Measurements from ENCODE around the gene TNFRSF1B. TPM values are rescaled to one million over a fixed set of nuclear protein-coding genes. Genes with fewer than 3 reads are reported as not detected.

Gene TNFRSF1B
- total RNA-seq, 1 donor from 2014 or later: 13.7 TPM

- ATAC-seq (ENCODE audit: poor library complexity) (peak; percentile 80), DNase-seq (peak; percentile 78)
- intact Hi-C loops (cut with DNase I): no loop called here
These were observed 63.9 kb downstream of the TNFRSF1B start for GRCh38 chr1:12230549-12231275.

GRCh38 chr1:12231276-12231595, 64.4 kb downstream of the TNFRSF1B start:
- DNase-seq (no peak), ATAC-seq (ENCODE audit: poor library complexity) (no peak)
- intact Hi-C loops (cut with DNase I): no loop called here

GRCh38 chr1:12232221-12232620, 65.4 kb downstream of the TNFRSF1B start:
- intact Hi-C loops (cut with DNase I): no loop called here
- peak; percentile 61 for DNase-seq

GRCh38 chr1:12244078-12244477, 77.3 kb downstream of the TNFRSF1B start:
- intact Hi-C loops (cut with DNase I): no loop called here
- ATAC-seq (ENCODE audit: poor library complexity) (no peak), DNase-seq (no peak)

More at GRCh38 chr1:12232221-12232620, 65.4 kb downstream of the TNFRSF1B start:
- ATAC-seq (ENCODE audit: poor library complexity): peak; percentile 29

- DNase-seq (no peak), ATAC-seq (ENCODE audit: poor library complexity) (no peak)
- intact Hi-C loops (cut with DNase I): no loop called here
These were observed 77.8 kb downstream of the TNFRSF1B start for GRCh38 chr1:12244585-12244984.

- DNase-seq (no peak), ATAC-seq (ENCODE audit: poor library complexity) (no peak)
- intact Hi-C loops (cut with DNase I): no loop called here
These were observed 78.3 kb downstream of the TNFRSF1B start for GRCh38 chr1:12245116-12245515.

- ATAC-seq (ENCODE audit: poor library complexity): no peak
- DNase-seq: no peak
- intact Hi-C loops (cut with DNase I): no loop called here
These were observed 78.9 kb downstream of the TNFRSF1B start for GRCh38 chr1:12245733-12246132.

GRCh38 chr1:12246584-12246983, 79.8 kb downstream of the TNFRSF1B start:
- DNase-seq (no peak), ATAC-seq (ENCODE audit: poor library complexity) (no peak)
- intact Hi-C loops (cut with DNase I): no loop called here

GRCh38 chr1:12249181-12249580, 82.4 kb downstream of the TNFRSF1B start:
- intact Hi-C loops (cut with DNase I): no loop called here
- ATAC-seq (ENCODE audit: poor library complexity) (no peak), DNase-seq (no peak)

GRCh38 chr1:12249748-12250147, 83.0 kb downstream of the TNFRSF1B start:
- intact Hi-C loops (cut with DNase I): no loop called here
- ATAC-seq (ENCODE audit: poor library complexity) (no peak), DNase-seq (no peak)

- DNase-seq (no peak), ATAC-seq (ENCODE audit: poor library complexity) (no peak)
- intact Hi-C loops (cut with DNase I): no loop called here
These were observed 84.7 kb downstream of the TNFRSF1B start for GRCh38 chr1:12251442-12251841.

GRCh38 chr1:12255913-12256312, 89.1 kb downstream of the TNFRSF1B start:
- DNase-seq: no peak
- intact Hi-C loops (cut with DNase I): no loop called here
- ATAC-seq (ENCODE audit: poor library complexity): no peak

- DNase-seq: no peak
- ATAC-seq (ENCODE audit: poor library complexity): no peak
- intact Hi-C loops (cut with DNase I): no loop called here
These were observed 91.5 kb downstream of the TNFRSF1B start for GRCh38 chr1:12258272-12258671.

Small RNA genes lying within 50 kb of the gene (microRNA-seq; reads per million reads assigned to microRNA genes)
- not detected for gene MIR4632
- not detected for gene MIR7846

Other genes with a start within 250 kb of the TNFRSF1B start
- 31.6 TPM for gene KIAA2013, start 240.6 kb upstream of the TNFRSF1B start, total RNA-seq
- gene PLOD1, start 232.3 kb upstream of the TNFRSF1B start, total RNA-seq: 66.1 TPM
- gene MFN2, start 186.5 kb upstream of the TNFRSF1B start, total RNA-seq: 648 TPM
- gene MIIP, start 147.5 kb upstream of the TNFRSF1B start, total RNA-seq: 14.6 TPM
- gene TNFRSF8, start 103.7 kb upstream of the TNFRSF1B start, total RNA-seq: 0.59 TPM
- 63.3 TPM for gene VPS13D, start 63.0 kb downstream of the TNFRSF1B start, total RNA-seq